Right lobe of liver (tissue), 4 donors: ENCODE measurements around the gene RALGPS1.

Experiments
- POLR2A ChIP-seq: fragments of 450-650 bp; IDR thresholded peaks from one replicate; pipeline ENCODE4 v1.6.1; 2017; ENCODE audit warnings: antibody characterized with exemption, mild to moderate bottlenecking
- TF ChIP-seq, protein P1 (sequence below), 4 donors: fragments of 200-600 bp in 3 of 4; fragments of 450-650 bp in 1 of 4; IDR thresholded peaks; one replicate each; pipeline versions ENCODE4 v1.5.1 to v1.8.0; 2016 to 2022; ENCODE audit warnings: antibody characterized with exemption in 4 of 4, mild to moderate bottlenecking in 2 of 4
- donor health status: DM: no; HTN: no; CAD: no.
- donor health status: DM: no; HTN: no; CAD: no.
- donor health status: DM: no; HTN: yes; CAD: no.

DNA sequence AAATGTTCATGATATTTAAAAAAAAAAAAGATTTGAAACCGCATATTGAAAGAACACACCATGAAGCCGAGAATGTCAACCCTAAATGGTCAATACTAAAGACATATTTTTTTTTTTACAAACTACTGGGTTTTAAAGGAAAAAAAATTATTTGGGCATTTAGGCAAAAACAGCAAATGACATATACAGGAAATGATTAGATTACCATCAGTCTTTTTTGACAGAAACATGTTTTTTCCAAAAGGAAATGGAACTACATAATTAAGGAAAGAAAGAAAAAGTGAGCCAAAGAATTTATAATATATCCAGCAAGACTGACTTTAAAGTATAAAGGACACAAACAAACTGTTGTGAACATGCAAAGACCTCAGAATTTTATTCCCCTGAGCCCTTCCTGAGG is 56.7 kb downstream of the RALGPS1 start:
- TF ChIP-seq, protein P1, sequence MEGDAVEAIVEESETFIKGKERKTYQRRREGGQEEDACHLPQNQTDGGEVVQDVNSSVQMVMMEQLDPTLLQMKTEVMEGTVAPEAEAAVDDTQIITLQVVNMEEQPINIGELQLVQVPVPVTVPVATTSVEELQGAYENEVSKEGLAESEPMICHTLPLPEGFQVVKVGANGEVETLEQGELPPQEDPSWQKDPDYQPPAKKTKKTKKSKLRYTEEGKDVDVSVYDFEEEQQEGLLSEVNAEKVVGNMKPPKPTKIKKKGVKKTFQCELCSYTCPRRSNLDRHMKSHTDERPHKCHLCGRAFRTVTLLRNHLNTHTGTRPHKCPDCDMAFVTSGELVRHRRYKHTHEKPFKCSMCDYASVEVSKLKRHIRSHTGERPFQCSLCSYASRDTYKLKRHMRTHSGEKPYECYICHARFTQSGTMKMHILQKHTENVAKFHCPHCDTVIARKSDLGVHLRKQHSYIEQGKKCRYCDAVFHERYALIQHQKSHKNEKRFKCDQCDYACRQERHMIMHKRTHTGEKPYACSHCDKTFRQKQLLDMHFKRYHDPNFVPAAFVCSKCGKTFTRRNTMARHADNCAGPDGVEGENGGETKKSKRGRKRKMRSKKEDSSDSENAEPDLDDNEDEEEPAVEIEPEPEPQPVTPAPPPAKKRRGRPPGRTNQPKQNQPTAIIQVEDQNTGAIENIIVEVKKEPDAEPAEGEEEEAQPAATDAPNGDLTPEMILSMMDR (IDR thresholded peaks at IDR 0.05) = no peak
- no peak for TF ChIP-seq POLR2A
